ENCODE results near the gene ANKFN1. TPM values are rescaled to one million over a fixed set of nuclear protein-coding genes. Genes with fewer than 3 reads are reported as not detected.

ANKFN1 gene
- total and polyA plus RNA-seq, 7 donors: 0.01 to 0.28 (median 0.04) TPM; not detected in 3

DNA sequence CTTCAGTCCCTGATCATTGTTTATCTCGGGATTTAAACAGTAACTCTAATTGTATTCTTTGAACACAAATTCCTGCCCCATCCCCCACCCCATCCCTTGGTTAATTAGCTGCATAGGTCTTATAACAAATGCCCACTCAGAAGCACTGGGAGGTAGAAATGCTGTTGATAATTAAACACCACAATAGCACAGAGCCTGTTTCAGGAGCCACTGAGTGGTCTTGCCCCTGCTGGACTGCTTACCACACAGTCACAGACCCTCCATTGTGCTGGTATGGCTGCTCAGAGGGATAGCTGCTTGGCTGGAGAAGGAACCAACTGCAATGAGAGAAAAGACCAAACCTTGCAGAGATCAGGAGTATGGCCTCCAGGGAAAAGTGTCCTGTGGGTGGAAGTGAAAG is 214.1 kb downstream of the ANKFN1 start:
- H3K36me3 ChIP-seq (ENCODE audit: insufficient read depth in 1 of 2, low read depth in 1 of 2): no peaks in the 10 kb centered on the region
- TF ChIP-seq, protein P1, sequence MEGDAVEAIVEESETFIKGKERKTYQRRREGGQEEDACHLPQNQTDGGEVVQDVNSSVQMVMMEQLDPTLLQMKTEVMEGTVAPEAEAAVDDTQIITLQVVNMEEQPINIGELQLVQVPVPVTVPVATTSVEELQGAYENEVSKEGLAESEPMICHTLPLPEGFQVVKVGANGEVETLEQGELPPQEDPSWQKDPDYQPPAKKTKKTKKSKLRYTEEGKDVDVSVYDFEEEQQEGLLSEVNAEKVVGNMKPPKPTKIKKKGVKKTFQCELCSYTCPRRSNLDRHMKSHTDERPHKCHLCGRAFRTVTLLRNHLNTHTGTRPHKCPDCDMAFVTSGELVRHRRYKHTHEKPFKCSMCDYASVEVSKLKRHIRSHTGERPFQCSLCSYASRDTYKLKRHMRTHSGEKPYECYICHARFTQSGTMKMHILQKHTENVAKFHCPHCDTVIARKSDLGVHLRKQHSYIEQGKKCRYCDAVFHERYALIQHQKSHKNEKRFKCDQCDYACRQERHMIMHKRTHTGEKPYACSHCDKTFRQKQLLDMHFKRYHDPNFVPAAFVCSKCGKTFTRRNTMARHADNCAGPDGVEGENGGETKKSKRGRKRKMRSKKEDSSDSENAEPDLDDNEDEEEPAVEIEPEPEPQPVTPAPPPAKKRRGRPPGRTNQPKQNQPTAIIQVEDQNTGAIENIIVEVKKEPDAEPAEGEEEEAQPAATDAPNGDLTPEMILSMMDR (IDR thresholded peaks at IDR 0.05): no peak
- H3K4me3 ChIP-seq: no peak overlapping the region
- intact Hi-C loops (cut with DNase I): no loop called here
- H3K4me1 ChIP-seq: no peaks in the 10 kb centered on the region
- no peaks in the 10 kb centered on the region for H3K27me3 ChIP-seq (ENCODE audit: insufficient read depth in 3 of 3, low read length in 2 of 3)
- H3K9me3 ChIP-seq: no peaks in the 10 kb centered on the region
- ATAC-seq: no peak
- no peak overlapping the region for H3K27ac ChIP-seq
- 69 to 75% (median 75%) methylated on average over 1 of the region's 1 CpG for WGBS, 3 donors
- no peak for DNase-seq

DNA sequence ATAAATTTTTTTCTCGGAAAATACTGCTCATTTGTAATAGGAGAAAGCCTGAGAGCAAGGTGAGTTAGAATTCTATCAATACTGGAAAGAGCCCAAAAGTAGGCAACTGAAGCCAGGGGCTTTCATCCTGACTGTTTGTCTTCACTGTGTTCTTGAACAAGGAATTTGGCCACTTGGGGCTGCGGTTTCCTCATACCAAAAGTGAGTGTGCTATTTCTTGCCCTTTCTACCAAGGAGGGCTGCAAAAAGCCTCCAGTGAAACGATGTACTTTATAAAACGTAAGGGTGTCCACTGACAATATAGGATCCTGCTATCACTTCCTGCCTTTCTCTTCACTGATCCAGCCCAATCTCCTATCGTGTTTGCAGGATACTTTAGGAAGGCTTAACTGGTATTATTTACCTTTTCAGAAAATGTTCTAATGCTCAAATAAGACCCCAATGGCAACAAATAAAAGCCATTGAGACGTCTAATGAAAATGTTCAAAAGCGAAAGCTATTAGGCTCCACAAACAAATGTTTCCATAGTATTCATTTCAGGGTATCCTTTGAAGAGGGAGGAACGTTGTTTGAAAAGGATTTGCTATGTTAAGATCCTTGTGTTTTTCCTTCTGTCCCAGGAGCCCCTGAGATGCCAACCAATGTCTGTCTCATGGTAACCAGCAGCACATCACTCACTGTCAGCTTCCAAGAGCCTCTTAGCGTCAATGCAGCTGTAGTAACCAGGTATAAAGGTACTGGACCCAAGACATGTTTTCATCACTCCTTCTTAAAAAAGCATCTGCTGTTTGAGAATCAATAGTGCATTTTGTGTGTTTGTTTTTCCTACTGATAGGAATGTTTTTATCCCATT is 220.9 kb downstream of the ANKFN1 start:
- DNase-seq (no peak), ATAC-seq (no peak)
- no peaks in the 10 kb centered on the region for H3K36me3 ChIP-seq (ENCODE audit: insufficient read depth in 1 of 2, low read depth in 1 of 2)
- no peak overlapping the region for H3K4me3 ChIP-seq
- TF ChIP-seq, protein P1 (IDR thresholded peaks at IDR 0.05): no peak
- H3K27ac ChIP-seq: no peak overlapping the region
- no peaks in the 10 kb centered on the region for H3K27me3 ChIP-seq (ENCODE audit: insufficient read depth in 3 of 3, low read length in 2 of 3)
- WGBS, 3 donors: 50 to 69% (median 62%) methylated on average over 9 of the region's 9 CpGs
- H3K9me3 ChIP-seq: no peaks in the 10 kb centered on the region
- H3K4me1 ChIP-seq: no peaks in the 10 kb centered on the region
- intact Hi-C loops (cut with DNase I): no loop called here

DNA sequence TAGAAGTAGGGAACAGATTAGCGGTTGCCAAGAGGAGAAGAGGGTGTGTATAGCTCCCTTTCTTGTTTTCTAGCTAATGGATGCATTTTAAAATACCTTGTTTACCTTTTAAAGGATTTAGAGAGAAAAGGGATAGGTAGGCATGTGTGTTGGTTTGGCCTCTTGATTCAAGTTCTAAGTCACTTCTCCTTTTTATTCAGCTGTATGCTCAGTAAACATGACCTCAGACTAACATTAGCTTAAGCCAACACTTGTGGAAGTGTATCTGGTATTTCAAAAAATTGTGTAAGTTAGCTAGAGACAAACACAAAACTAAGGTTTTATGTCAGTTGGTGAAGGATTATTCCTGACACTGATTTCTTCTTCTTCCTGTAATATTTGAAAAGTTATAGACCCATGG is 236.1 kb downstream of the ANKFN1 start:
- ATAC-seq (no peak), DNase-seq (no peak)
- Histone ChIP-seq H3K27ac (no peak overlapping the region), H3K4me3 (no peak overlapping the region), H3K27me3 (ENCODE audit: insufficient read depth in 3 of 3, low read length in 2 of 3) (no peaks in the 10 kb centered on the region), H3K4me1 (no peaks in the 10 kb centered on the region), H3K36me3 (ENCODE audit: insufficient read depth in 1 of 2, low read depth in 1 of 2) (no peaks in the 10 kb centered on the region), H3K9me3 (no peaks in the 10 kb centered on the region)
- intact Hi-C loops (cut with DNase I): no loop called here
- WGBS, 3 donors: 96 to 100% (median 98%) methylated on average over 1 of the region's 1 CpG
- TF ChIP-seq, protein P1 (IDR thresholded peaks at IDR 0.05): no peak

DNA sequence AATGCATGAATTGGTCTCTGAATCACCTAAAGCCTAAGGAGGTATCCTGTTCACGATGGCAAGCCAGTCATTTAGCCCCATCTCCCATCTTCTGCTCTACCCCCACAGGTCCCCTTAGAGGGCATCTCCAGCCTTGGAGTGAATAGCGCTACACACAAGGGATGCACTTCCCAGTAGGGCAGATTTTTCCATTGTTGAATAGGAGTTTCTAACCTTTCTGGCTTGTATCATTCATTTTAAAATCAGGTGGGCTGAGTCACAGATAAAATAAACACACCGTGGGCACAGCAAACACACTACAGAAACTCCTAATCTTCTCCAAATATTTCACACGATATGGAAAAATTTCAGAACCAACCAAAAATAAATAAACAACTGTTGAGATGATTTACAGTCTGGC is 239.0 kb downstream of the ANKFN1 start:
- Histone ChIP-seq H3K27me3 (ENCODE audit: insufficient read depth in 3 of 3, low read length in 2 of 3) (no peaks in the 10 kb centered on the region), H3K4me1 (no peaks in the 10 kb centered on the region), H3K36me3 (ENCODE audit: insufficient read depth in 1 of 2, low read depth in 1 of 2) (no peaks in the 10 kb centered on the region), H3K27ac (no peak overlapping the region), H3K4me3 (no peak overlapping the region), H3K9me3 (no peaks in the 10 kb centered on the region)
- TF ChIP-seq, protein P1 (IDR thresholded peaks at IDR 0.05): no peak
- 69 to 78% (median 71%) methylated on average over 4 of the region's 4 CpGs for WGBS, 3 donors
- DNase-seq: no peak
- intact Hi-C loops (cut with DNase I): no loop called here
- ATAC-seq: no peak

DNA sequence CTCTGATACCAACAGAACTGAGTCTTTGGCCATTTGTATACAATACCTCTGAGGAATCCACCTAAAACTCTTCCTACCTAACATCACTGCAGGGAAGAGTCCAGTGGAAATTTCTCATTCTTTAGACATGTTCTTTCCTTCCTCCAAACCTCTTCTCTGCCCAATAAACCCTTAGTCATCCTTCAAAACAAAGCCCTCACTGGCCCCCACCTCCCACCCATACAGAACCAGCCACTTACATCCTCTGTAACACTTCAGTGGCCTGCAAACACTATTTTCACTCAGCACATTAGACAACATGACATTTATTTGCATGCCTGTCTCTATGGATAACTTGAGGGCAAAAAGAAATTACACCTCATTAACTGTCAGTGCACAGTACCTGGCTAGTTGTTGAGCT is 239.9 kb downstream of the ANKFN1 start:
- Histone ChIP-seq H3K4me3 (no peak overlapping the region), H3K9me3 (no peaks in the 10 kb centered on the region), H3K27ac (no peak overlapping the region), H3K36me3 (ENCODE audit: insufficient read depth in 1 of 2, low read depth in 1 of 2) (no peaks in the 10 kb centered on the region), H3K4me1 (no peaks in the 10 kb centered on the region), H3K27me3 (ENCODE audit: insufficient read depth in 3 of 3, low read length in 2 of 3) (no peaks in the 10 kb centered on the region)
- ATAC-seq (no peak), DNase-seq (no peak)
- intact Hi-C loops (cut with DNase I): no loop called here
- TF ChIP-seq, protein P1 (IDR thresholded peaks at IDR 0.05): no peak
